HCT116 (cell line): ENCODE data around the gene OR5A1. TPM values are rescaled to one million over a fixed set of nuclear protein-coding genes. Genes with fewer than 3 reads are reported as not detected.

Source experiments
- ATAC-seq: fragments of 200-7000 bp; cut with Tn5 transposase; 2 replicates; pipeline ENCODE4 v1.9.1; 2020; ENCODE audit warnings: mild to moderate bottlenecking, moderate library complexity
- BruUV-seq: library from RNA; stranded (reverse); fragments of 400-500 nt; replicated peaks from 2 replicates; lab custom pipeline; 2021; lab: Mats Ljungman, UMichigan
- CTCF ChIA-PET: fragments of 300-600 bp; sonication (Branson Sonifier 250); formaldehyde crosslinking; loops from one replicate; lab custom pipeline; 2021; ENCODE audit warnings: antibody characterized with exemption; lab: Charles Lee
- POLR2A ChIA-PET: fragments of 300-600, 350-600 bp; sonication (Branson Sonifier 250); formaldehyde crosslinking; loops from one replicate; lab custom pipeline; 2021; ENCODE audit warnings: antibody characterized with exemption; lab: Charles Lee
- RAD21 ChIA-PET, 2 experiments: fragments of 300-600 bp; sonication (Branson Sonifier 250); formaldehyde crosslinking; loops; one replicate each; lab custom pipeline; 2023; ENCODE audit warnings: low total read pairs in 2 of 2; ENCODE audit not compliant: uncharacterized antibody in 2 of 2, unreplicated experiment in 2 of 2, low non-redundant PET in 1 of 2; lab: Charles Lee
- DNase-seq: peaks from one replicate; pipeline ENCODE4 v3.0.0-alpha.2; 2010; ENCODE audit warnings: low read depth, low spot score
- H2AFZ ChIP-seq: fragments of 200-600 bp; shearing (Covaris generic), sonication (generic); 2 replicates; pipeline ENCODE4 v1.6.1; 2017; ENCODE audit warnings: low read depth, mixed run types, mixed read lengths, antibody characterized with exemption, low read length; ENCODE audit not compliant: poor library complexity, severe bottlenecking
- H3K27ac ChIP-seq: 2 replicates; pipeline ENCODE4 v1.5.1; 2012; ENCODE audit warnings: low read depth, low read length
- H3K27me3 ChIP-seq: fragments of 200-600 bp; sonication (generic); 2 replicates; pipeline ENCODE4 v1.6.1; 2016; ENCODE audit warnings: mixed run types, low read length, mixed read lengths; ENCODE audit not compliant: insufficient read depth
- H3K36me3 ChIP-seq, 2 experiments: fragments of 200-500 bp in 1 of 2; fragments of 200-600 bp in 1 of 2; sonication (Bioruptor generic) in 1 of 2; sonication (generic) in 1 of 2; 2 replicates each; pipeline versions ENCODE4 v1.5.1 to v1.6.1; 2014 to 2016; ENCODE audit warnings: low read length in 2 of 2, inconsistent platforms in 1 of 2, mixed read lengths in 1 of 2, mixed run types in 1 of 2; ENCODE audit not compliant: insufficient read depth in 2 of 2, control insufficient read depth in 1 of 2
- H3K4me1 ChIP-seq, 2 experiments: fragments of 200-600 bp in 1 of 2; sonication (generic) in 1 of 2; 2 replicates each; pipeline versions ENCODE4 v1.5.1 to v1.6.1; 2012 to 2017; ENCODE audit warnings: low read length in 2 of 2, inconsistent platforms in 1 of 2, mild to moderate bottlenecking in 1 of 2, mixed read lengths in 1 of 2, mixed run types in 1 of 2, moderate library complexity in 1 of 2; ENCODE audit not compliant: insufficient read depth in 2 of 2, control insufficient read depth in 1 of 2
- H3K4me2 ChIP-seq: fragments of 200-600 bp; sonication (generic); 2 replicates; pipeline ENCODE4 v1.6.1; 2017; ENCODE audit warnings: mixed run types, low read length, mixed read lengths
- H3K4me3 ChIP-seq, 2 experiments: fragments of 200-600 bp in 1 of 2; sonication (generic) in 1 of 2; replicated peaks in 1 of 2; 2 replicates each; pipeline ENCODE4 v1.5.1; 2011 to 2016; ENCODE audit warnings: low read length in 2 of 2, control low read depth in 1 of 2, low read depth in 1 of 2, mild to moderate bottlenecking in 1 of 2, mixed read lengths in 1 of 2, mixed run types in 1 of 2
- H3K79me2 ChIP-seq: fragments of 200-600 bp; sonication (generic); 2 replicates; pipeline ENCODE4 v1.6.1; 2017; ENCODE audit warnings: mild to moderate bottlenecking, mixed run types, low read length, moderate library complexity, mixed read lengths; ENCODE audit not compliant: insufficient read depth
- H3K9ac ChIP-seq: fragments of 200-600 bp; sonication (generic); 2 replicates; pipeline ENCODE4 v1.6.1; 2016; ENCODE audit warnings: low read length, mixed read lengths
- H3K9me2 ChIP-seq: fragments of 200-600 bp; sonication (generic), shearing (Covaris generic); 2 replicates; pipeline ENCODE4 v1.6.1; 2017; ENCODE audit warnings: mixed run types, mild to moderate bottlenecking, moderate library complexity; ENCODE audit not compliant: insufficient read depth
- H3K9me3 ChIP-seq, 2 experiments: fragments of 200-500 bp in 1 of 2; fragments of 200-600 bp in 1 of 2; sonication (Bioruptor generic) in 1 of 2; sonication (generic) in 1 of 2; 2 replicates each; pipeline ENCODE4 v1.6.1; 2014 to 2017; ENCODE audit warnings: low read length in 2 of 2, mixed read lengths in 2 of 2, inconsistent platforms in 1 of 2, low read depth in 1 of 2, mild to moderate bottlenecking in 1 of 2, mixed run types in 1 of 2, moderate library complexity in 1 of 2; ENCODE audit not compliant: control insufficient read depth in 1 of 2, insufficient read depth in 1 of 2
- H4K20me1 ChIP-seq: fragments of 200-600 bp; sonication (generic), shearing (Covaris generic); 2 replicates; pipeline ENCODE4 v1.6.1; 2017; ENCODE audit warnings: mixed run types, mild to moderate bottlenecking, moderate library complexity; ENCODE audit not compliant: insufficient read depth
- CBX3 ChIP-seq: IDR thresholded peaks from 2 replicates; pipeline ENCODE4 v1.6.1; 2012; ENCODE audit warnings: low read depth
- CEBPB ChIP-seq: IDR thresholded peaks from 2 replicates; pipeline ENCODE4 v1.6.1; 2012; ENCODE audit warnings: low read depth
- ELF1 ChIP-seq: IDR thresholded peaks from 2 replicates; pipeline ENCODE4 v1.6.1; 2012; ENCODE audit warnings: low read depth, borderline replicate concordance
- EZH2 ChIP-seq: fragments of 200-600 bp; sonication (generic); IDR thresholded peaks from 2 replicates; pipeline ENCODE4 v1.6.1; 2017; ENCODE audit warnings: antibody characterized with exemption, mixed run types
- JUND ChIP-seq: IDR thresholded peaks from 2 replicates; pipeline ENCODE4 v1.6.1; 2012
- MAX ChIP-seq: IDR thresholded peaks from 2 replicates; pipeline ENCODE4 v1.6.1; 2012
- POLR2A ChIP-seq: IDR thresholded peaks from 2 replicates; pipeline ENCODE4 v1.7.0; 2011; ENCODE audit warnings: borderline replicate concordance; ENCODE audit not compliant: insufficient read depth, insufficient read length; ENCODE audit errors: extremely low read depth
- POLR2AphosphoS5 ChIP-seq: IDR thresholded peaks from 2 replicates; pipeline ENCODE4 v1.6.1; 2011; ENCODE audit warnings: mild to moderate bottlenecking, low read depth, low read length, moderate library complexity
- RAD21 ChIP-seq: IDR thresholded peaks from 2 replicates; pipeline ENCODE4 v1.6.1; 2012; ENCODE audit warnings: low read depth, mild to moderate bottlenecking
- SIN3A ChIP-seq: IDR thresholded peaks from 2 replicates; pipeline ENCODE4 v1.6.1; 2012; ENCODE audit warnings: low read depth
- SP1 ChIP-seq: IDR thresholded peaks from 2 replicates; pipeline ENCODE4 v1.6.1; 2012; ENCODE audit warnings: low read depth
- YY1 ChIP-seq: IDR thresholded peaks from 2 replicates; pipeline ENCODE4 v1.6.1; 2011; ENCODE audit warnings: low read length, low read depth, moderate library complexity, mild to moderate bottlenecking; ENCODE audit not compliant: insufficient replicate concordance; ENCODE audit errors: extremely low read depth
- ZNF274 ChIP-seq: fragments of 200-500 bp; sonication (Bioruptor generic); IDR thresholded peaks from 2 replicates; pipeline ENCODE4 v1.6.1; 2014; ENCODE audit warnings: mild to moderate bottlenecking, low read depth, low read length, inconsistent platforms
- intact Hi-C: fragments of 100-400 bp; cut with micrococcal nuclease; formaldehyde crosslinking; loops from 2 replicates; pipeline ENCODE4 v1.10.0; 2022
- total RNA-seq: library from RNA; stranded (reverse); gene quantifications from one replicate; pipeline ENCODE4 v1.2.1, GENCODE V29; 2021; ENCODE audit not compliant: unreplicated experiment
- TF ChIP-seq, protein P1 (sequence below): IDR thresholded peaks from 2 replicates; pipeline ENCODE4 v1.6.1; 2012
- TF ChIP-seq, protein P2 (sequence below): IDR thresholded peaks from 2 replicates; pipeline ENCODE4 v1.6.1; 2012; ENCODE audit warnings: low read depth

Gene OR5A1
- total RNA-seq, 1 experiment from 2014 or later, result not detected

GRCh38 chr11:59426361-59427067, 9.8 kb upstream of the OR5A1 start, which contains the start of gene OR5A2:
TSS of gene OR5A2 (minus strand) at chr11:59426413. CDS start at chr11:59422953, 3,460 bp downstream.
- CTCF ChIA-PET, result no interaction called here
- BruUV-seq, result no TSS peak
- H4K20me1 ChIP-seq, result no peaks in the 10 kb centered on the region
- POLR2A ChIA-PET, result no interaction called here
- DNase-seq (no peak), ATAC-seq (no peak)
- H3K27ac ChIP-seq, result no peak within 1 kb of the TSS
- no peak for TF ChIP-seq POLR2AphosphoS5
- no peak for TF ChIP-seq JUND
- no peak for TF ChIP-seq RAD21
- TF ChIP-seq, protein P1, sequence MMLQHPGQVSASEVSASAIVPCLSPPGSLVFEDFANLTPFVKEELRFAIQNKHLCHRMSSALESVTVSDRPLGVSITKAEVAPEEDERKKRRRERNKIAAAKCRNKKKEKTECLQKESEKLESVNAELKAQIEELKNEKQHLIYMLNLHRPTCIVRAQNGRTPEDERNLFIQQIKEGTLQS, result no peak
- no peak for TF ChIP-seq MAX
- TF ChIP-seq CEBPB, result no peak
- no peak within 1 kb of the TSS for H3K4me3 ChIP-seq
- no peak within 1 kb of the TSS for H3K4me2 ChIP-seq
- RAD21 ChIA-PET, result no interaction called here
- H2AFZ ChIP-seq, result no peak within 1 kb of the TSS
- H3K36me3 ChIP-seq, result no peaks in the 10 kb centered on the region
- H3K4me1 ChIP-seq, result no peaks in the 10 kb centered on the region
- intact Hi-C loops, result no loop called here
- H3K9me2 ChIP-seq, result no peaks in the 10 kb centered on the region
- H3K79me2 ChIP-seq, result no peaks in the 10 kb centered on the region
- no peaks in the 10 kb centered on the region for H3K27me3 ChIP-seq
- H3K9ac ChIP-seq, result no peak within 1 kb of the TSS
- H3K9me3 ChIP-seq, result no peaks in the 10 kb centered on the region

- Histone ChIP-seq H3K4me2 (no peak overlapping the region), H3K9me3 (no peaks in the 10 kb centered on the region), H3K27me3 (no peaks in the 10 kb centered on the region), H3K79me2 (no peaks in the 10 kb centered on the region), H2AFZ (no peak overlapping the region), H4K20me1 (no peaks in the 10 kb centered on the region), H3K4me3 (no peak overlapping the region), H3K9me2 (no peaks in the 10 kb centered on the region), H3K9ac (no peak overlapping the region), H3K36me3 (no peaks in the 10 kb centered on the region), H3K27ac (no peak overlapping the region), H3K4me1 (no peaks in the 10 kb centered on the region)
- DNase-seq (no peak), ATAC-seq (no peak)
- TF ChIP-seq RAD21 (no peak), ELF1 (no peak), ZNF274 (no peak), POLR2A (no peak), SP1 (no peak), CBX3 (no peak), YY1 (no peak), JUND (no peak), EZH2 (no peak), SIN3A (no peak)
- TF ChIP-seq, protein P2, sequence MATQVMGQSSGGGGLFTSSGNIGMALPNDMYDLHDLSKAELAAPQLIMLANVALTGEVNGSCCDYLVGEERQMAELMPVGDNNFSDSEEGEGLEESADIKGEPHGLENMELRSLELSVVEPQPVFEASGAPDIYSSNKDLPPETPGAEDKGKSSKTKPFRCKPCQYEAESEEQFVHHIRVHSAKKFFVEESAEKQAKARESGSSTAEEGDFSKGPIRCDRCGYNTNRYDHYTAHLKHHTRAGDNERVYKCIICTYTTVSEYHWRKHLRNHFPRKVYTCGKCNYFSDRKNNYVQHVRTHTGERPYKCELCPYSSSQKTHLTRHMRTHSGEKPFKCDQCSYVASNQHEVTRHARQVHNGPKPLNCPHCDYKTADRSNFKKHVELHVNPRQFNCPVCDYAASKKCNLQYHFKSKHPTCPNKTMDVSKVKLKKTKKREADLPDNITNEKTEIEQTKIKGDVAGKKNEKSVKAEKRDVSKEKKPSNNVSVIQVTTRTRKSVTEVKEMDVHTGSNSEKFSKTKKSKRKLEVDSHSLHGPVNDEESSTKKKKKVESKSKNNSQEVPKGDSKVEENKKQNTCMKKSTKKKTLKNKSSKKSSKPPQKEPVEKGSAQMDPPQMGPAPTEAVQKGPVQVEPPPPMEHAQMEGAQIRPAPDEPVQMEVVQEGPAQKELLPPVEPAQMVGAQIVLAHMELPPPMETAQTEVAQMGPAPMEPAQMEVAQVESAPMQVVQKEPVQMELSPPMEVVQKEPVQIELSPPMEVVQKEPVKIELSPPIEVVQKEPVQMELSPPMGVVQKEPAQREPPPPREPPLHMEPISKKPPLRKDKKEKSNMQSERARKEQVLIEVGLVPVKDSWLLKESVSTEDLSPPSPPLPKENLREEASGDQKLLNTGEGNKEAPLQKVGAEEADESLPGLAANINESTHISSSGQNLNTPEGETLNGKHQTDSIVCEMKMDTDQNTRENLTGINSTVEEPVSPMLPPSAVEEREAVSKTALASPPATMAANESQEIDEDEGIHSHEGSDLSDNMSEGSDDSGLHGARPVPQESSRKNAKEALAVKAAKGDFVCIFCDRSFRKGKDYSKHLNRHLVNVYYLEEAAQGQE, result no peak
- ChIA-PET RAD21 (no interaction called here), POLR2A (no interaction called here), CTCF (no interaction called here)
- intact Hi-C loops, result no loop called here
- BruUV-seq, result no TSS peak
These were observed 9.2 kb upstream of the OR5A1 start for GRCh38 chr11:59427068-59427382.
